Measurements from ENCODE around the gene CDKN2D.
"Not testable (repeated sequence)": the region's sequence is repeated elsewhere in the genome, so short reads cannot be mapped to it uniquely, and the experiment has no call there.

CDKN2D gene

DNA sequence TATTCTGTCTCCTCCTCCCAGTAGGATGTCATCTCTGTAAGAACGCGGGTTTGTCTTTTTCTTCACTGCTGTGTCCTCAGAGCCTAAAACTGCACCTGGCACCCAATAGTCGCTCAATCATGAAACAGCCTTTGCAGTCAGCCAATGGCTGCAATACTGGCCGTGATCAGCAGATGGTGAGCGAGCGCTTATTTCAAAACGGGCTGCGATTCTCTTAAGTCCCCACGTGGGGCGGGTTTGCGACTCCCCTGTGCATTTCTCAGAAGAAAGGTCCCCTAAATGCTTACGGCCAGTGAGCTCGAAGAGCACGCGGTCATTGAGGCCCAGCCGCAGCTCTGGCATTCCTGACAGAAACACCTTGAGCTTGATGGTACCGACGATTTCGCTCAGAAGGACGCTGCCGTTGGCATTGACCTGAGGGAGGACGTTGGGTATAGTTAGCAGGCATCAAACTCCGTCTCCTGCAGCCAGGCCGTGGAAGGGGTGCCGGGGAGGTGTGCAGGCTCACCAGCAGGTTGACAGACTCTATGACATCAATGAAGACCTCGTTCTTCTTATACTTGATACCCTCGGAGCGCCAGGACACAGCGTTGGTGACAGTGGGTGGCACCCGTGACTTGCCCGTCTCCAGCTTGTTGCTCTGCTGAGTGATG, 12.3 kb upstream of the CDKN2D start:
- DNase-seq = peak; percentile 82

DNA sequence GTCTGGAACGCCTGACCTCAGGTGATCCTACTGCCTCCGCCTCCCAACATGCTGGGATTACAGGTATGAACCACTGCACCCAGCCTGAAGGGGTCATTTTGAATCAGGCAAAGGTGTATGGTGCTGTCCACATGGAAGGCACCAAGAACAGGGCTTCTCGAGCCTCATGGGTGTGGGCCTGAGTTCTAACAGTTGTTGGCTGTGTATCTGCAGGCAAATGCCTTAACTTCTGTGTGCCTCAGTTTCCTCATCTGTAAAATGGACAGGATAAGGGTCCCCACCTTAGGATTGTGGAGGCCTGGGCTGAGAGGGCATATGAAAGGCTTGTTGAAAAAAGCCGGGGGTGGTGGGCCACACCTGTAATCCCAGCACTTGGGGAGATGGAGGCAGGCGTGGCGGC, 9.2 kb upstream of the CDKN2D start:
- DNase-seq = no peak

DNA sequence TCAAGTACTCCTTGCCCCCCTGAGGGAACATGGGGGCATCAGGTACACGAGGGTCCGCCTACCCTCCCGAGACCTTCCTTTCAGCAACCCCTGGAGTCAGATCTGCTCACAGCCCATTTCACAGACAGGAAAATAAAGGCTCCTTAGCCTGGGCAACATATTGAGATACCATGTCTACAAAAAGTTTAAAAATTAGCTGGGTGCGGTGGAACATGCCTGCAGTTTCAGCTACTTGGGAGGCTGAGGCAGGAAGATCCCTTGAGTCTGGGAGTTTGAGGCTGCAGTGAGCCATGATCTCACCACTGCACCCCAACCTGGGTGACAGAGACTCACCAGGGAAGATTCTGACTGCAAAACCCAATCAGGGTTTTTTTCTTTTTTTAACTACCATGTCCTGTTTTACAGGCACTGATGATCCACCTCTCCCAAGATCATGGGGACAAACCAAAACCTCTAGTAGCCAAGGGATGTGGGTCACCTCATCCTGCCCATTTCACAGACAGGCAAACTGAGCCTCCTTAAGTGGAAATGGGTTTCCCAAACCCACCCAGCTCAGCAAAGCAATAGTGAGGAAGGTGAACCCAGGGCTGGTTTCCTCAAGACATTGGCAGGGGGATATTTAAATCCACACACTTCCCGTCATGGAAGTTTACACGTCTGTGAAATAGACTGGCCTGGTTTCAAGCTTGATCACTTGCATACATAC, 6.4 kb upstream of the CDKN2D start:
- no peak for DNase-seq

DNA sequence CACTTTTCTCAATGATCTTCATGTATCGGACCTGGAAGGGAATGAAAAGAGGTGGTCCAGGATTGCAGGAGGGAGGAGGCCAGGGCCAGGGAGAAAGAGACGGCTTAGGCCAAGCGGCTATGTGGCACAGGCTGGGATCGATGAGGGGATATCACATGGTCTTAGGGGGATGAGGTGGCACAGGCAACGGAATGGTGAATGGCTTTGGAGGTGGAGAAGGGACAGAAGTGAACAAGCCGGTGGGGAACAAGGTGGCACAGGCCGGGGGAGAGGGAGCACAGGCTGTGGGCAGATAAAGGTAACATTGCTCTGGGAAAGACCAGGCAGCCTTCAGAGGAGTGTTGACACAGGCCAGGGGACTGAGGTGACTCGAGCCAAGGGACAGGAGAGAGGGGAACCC, 5.7 kb upstream of the CDKN2D start:
- DNase-seq = no peak

DNA sequence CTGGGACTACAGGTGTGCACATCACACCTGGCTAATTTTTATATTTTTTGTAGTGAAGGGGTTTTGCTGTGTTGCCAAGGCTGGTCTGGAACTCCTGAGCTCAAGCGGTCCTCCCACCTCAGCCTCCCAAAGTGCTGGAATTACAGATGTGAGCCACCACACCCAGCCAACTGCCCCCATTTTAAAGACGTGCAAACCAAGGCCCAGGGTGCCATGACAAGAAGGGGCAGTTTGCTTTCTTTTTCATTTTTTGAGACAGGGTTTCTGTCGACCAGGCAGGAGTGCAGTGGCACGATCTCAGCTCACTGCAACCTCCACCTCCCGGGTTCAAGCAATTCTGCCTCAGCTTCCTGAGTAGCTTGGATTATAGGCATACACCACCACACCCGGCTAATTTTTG, 5.0 kb upstream of the CDKN2D start:
- not testable (repeated sequence) for DNase-seq

DNA sequence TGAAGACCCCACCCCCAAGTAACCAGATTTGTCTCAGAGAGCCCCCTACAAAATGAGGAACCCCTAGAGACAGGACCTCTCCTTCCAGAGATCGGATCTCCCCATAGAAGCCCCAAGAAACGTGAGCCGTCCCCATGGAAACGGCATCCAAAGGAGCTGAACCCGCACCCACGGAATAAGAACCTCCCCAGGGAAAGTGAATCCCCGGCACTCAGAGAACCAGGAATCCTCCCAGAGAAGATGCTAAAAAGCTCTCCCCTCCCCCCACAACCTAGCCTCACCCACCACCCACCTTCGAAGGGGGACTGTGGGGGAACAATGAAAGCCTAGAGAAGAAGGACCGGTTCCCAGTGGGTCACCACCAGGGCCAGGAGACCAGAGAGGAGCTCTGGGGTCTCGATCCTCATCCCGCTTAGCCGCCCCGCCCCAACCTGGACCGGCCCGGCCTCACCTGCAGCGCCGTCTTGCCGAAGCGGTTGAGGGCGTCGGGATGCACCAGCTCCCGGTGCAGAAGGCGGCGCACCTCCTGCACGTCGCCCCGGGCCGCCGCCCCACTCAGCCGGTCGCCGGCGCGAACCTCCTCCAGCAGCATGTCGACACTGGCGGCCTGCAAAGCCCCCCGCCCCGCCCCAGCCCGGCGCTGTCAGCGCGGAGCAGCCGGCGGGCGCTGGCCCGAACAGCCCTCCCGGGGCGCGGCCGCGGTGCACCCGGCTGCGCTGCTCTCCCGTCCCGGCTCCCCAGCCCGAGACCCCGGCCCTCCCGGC, 535 bp downstream of the CDKN2D start:
- peak; percentile 49 for DNase-seq

DNA sequence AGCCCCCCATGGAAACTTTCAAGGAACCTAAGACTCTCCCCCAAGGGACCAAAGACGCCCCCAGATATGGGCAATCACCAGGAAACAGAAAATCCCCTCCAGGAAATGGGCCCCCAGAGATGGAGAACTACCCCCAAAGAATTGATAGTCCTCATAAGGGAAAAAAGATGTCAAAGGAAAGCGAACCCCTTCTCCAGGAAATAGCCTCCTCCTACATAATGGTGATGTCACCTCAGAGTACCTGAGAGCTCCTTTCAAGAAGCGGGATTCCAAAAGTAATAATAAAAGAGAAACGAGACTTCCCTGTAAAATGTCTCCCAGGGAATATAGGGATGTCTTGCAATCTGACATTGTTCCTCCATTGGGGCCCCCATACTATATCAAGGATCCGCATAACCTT, 1.1 kb downstream of the CDKN2D start:
- no peak for DNase-seq

DNA sequence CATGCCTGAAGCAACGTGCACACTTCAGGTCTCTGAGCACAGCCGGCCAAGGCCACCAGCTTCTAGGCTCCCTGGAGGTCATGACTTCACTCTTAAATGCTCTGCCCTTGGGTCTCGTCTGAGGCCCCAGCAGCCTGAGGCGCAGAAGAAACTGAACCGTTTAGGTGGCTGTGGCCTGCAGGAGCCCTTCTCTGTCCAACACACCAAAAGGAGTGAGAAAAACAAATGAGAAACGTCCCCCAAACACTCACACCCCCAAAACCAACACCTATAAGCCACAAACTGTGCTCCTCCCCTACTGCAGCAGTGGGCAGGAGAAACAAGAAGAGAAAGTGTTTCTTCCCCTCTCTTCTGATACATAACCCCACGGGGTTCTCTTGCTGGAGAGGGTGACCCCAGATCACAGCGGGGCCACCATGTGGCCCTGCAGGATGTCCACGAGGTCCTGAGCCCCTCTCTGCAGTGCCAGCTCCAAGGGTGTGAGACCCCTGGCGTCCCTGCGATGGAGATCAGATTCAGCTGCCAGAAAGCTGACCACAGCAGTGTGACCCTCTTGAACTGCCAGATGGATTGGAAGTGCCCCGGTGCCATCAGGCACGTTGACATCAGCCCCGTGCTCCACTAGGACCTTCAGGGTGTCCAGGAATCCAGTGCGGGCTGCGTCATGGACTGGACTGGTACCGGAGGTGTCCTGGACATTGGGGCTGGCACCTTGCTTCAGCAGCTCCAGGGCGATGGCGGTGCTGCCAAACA, 1.9 kb downstream of the CDKN2D start:
- DNase-seq = peak; percentile 26

DNA sequence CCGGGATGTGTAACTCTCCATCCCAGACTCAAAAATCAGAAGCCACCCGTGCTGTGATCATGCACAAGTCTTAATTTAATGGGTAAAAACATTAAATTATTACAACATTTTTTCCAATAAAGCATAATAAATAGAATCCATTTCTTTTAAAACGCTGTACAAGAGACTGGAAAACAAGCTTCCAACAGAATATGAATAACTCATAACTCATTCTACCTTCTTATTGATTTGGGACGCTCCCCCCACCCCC, 2.4 kb downstream of the CDKN2D start:
- no peak for DNase-seq

DNA sequence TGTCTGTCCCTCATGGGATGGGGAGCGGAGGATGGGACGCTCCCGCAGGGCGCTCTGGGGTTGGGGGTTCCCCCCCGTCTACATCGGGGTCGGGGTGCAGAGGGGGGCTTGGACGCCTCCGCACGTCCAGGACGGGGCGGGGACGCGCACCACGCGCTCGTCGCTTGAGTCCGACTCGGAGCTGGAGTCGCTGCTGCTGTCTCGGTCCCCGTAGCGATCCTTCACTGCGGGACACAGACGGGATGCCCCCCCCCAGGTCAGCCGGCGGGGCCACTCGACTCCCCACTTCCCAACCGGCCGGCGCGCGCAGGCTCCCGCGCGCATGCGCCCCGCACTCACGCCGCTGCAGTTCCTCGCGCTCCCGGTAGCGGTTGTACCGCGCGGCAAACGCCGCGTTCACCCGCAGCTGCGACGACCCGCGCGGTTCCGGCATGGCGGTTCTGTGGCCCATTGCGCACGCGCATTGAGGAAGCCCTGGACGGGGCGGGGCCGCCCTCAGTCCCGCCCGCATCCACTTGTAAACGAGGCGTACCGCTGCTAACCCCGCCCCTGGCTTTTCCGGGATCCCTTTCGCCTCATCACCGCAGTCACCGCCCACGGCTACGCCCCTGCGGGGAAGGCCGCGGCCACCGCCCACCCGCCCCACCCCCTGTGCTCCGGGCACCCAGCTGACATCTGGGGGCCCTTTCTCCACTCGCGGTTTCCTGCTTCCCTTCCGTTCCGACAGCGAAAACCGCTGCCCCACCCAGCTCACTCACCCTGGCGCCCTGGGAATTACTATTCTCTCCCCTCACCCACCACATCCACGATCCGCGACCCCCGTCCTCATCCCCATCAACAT, 3.0 kb downstream of the CDKN2D start, which contains the start of gene KRI1:
TSS of gene KRI1 (minus strand) at position 444 of the 841 bp plus-strand sequence. CDS start at position 433, 11 bp downstream.
- DNase-seq = peak; percentile 99

DNA sequence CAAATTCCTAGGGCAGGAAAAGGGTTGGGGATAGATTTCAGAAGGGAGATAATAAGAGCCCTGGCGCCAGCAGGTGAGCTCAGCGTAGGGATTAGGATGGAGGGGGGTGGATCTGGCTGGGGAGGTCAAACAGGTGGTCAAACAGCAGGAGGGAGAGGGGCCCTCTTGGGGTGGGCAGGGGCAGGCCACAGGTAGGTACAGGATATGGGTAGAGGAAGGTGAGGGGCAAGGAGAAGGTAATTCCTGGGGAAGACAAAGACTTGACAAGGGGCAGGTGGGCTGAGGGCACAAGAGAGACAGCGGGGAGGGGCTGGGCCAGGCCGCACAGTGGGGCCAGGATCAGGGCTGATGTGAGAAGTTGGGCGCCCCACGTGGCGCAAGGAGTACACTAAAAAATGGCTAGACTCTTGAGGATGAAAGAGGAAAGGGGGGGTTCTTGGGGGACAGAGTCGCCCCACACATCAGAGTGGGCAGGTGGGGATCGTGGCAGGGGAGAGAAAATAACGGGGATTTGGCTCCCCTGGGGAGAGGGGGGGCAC, 3.7 kb downstream of the CDKN2D start:
- DNase-seq = peak; percentile 39

DNA sequence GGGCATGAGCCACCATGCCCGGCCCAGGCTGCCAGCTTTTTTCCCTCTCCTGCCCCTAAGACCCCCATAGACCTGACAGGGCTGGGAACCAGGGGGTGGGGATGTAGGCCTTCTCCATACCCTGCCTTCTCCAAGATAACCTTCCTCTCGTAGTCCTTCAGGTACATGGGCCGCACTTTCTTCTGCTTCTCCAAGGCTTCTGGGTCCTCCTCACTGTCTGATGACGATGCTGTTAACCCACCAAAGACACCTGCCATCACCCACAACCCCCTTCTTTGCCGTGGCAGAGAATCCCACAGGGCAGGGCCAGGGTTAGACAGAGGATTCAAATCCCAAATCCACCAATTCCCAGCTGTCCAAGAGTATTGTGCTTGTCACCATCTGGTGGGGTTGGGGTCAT, 6.2 kb downstream of the CDKN2D start:
- DNase-seq = no peak

DNA sequence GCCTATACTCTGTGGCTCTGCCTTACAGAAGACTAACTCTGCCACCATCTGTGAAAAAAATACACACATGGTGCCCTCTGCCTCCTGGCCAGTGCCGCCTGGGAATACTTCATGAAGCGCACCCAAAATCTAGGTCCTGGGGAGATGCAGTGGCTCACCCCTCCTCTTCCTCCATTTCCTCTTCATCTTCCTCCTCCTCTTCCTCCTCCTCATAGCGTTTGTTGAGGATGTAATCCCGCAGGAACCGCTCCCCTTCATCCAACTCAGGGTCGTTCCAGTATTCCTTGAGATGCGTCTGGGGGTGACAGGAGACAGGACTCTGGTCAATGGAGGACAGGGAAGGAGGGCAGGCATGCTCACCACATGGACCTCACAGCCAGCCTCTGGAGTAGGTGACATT, 8.6 kb downstream of the CDKN2D start:
- DNase-seq = no peak

DNA sequence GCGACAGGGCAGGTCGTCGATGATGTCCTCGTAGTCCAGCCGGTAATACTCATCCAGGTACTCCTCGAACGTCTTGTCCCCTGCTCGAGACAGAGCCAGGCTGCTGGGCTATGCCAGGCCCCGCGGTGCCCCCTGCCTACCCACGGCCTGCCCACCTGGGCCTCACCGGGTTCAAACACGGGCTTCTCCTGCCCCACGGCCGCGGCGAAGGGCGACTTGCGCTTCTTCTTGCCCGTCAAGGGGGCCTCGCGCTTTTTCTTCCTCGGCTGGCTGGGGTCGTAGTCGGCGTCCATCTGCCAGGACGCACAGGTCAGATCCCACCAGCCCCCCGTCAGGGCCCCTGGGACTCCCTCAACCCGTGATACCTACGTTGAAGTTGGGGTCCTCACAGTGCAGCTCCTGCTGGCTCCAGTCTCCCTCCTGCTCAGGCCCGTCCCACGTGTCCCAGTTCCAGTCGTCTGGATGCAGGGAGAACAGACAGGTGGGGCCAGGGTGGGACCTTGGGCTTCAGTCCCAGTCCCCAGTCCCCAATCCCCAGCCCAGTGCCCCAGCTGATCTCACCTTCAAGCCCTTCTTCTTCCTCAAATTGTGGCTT, 11.1 kb downstream of the CDKN2D start:
- no peak for DNase-seq

DNA sequence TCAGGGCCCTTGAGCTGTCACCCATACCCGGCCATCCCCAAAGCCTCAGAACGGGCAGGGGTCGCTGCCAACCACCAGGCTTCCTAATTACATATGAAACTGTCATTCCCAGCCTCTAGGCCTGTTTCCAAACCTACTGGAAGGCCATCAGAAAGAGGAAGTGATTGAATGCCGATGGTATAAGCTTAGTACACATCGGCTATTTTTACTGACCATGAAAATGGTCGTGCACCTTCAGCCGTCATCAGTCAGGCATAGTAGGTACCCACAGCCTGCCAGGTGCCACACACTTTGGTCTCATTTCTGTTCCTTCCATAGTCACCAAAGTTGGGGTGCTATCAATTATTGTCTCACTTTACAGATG, 13.2 kb downstream of the CDKN2D start:
- no peak for DNase-seq

DNA sequence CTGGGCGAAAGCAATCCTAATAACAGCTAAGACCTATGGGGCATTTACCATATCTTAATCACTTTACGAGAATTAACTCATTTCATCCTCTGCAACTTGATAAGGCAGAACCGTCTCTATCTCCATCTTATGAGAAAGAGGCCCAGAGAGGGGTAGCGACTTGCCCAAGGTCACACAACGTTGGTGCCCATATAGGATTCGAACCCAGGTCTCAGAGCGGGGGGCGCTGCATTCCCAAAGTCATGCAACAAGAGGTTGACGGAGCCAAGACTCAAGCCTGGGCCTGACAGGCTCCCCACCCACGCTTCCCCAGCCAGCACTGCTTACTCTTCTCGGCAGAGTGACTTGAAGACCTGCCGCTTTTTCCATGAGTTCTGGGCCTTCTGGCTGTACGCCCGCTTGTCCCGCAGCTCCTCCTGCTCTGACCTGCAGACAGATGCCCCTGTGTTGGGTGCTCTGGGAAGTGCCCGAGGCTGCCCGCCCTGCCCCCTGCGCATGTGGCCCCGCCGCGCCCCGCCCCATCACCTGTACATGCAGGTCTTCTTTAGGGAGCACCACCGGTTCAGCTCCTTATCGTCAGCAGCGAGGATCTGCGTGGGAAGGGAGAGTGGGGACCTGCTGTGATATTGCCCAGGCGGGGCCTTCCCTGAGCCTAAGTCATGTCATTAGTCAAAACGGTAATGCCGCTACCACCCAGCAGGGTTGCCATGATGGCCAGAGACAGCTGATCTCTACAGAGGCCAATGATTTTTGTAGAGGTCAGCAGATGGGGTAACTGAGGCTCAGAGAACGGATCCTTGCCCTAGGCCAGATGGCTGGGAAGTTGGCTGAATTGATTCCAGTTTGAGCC, 13.8 kb downstream of the CDKN2D start:
- DNase-seq = no peak

DNA sequence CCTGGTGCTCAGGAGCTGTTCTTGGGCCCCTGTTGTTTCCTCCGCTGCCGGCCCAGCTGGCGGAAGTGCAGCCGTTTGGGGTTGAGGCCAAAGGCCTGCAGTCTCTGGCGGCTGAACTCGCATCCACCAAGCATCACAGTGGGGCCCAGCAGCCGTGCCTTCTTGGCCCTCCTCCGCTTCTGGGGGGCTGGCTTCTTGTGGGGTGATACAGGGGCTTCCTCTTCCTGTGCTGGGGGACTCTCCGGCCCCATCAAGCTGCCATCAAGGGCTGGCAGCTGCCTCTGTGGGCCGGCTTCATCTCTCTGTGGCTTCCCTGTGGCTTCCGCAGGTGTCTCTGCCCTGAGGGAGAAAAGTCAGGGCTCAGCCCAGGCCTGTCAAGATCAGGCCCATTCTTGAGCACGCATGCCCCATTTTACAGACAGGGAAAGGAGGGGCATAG, 14.8 kb downstream of the CDKN2D start:
- peak; percentile 30 for DNase-seq

DNA sequence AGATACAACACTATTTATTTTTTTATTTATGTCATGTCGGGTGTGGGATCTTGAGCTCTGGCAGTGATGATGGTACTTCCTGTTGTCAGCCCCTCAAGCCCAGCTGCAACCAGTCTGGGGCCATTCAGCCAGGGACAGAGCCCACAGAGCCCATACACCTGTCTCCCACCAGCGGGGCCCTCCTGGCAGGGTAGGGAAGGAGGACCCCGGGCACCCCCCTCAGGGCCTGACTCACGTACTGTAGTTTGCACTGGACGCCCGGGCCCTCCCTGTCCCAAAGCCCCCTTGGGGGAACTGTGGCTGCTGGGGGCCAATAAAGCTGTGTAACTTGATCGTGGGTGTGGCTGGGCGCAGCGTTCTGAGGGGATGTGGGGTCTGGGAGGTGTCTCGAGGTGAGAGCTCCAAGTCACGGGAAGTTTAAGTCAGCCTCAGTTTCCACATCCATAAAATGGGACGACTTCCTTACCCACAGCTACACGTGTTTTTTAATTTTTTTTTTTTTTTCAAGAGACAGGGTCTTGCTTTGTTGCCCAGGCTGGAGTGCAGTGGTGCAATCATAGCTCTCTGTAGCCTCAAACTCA, 15.6 kb downstream of the CDKN2D start:
- no peak for DNase-seq

DNA sequence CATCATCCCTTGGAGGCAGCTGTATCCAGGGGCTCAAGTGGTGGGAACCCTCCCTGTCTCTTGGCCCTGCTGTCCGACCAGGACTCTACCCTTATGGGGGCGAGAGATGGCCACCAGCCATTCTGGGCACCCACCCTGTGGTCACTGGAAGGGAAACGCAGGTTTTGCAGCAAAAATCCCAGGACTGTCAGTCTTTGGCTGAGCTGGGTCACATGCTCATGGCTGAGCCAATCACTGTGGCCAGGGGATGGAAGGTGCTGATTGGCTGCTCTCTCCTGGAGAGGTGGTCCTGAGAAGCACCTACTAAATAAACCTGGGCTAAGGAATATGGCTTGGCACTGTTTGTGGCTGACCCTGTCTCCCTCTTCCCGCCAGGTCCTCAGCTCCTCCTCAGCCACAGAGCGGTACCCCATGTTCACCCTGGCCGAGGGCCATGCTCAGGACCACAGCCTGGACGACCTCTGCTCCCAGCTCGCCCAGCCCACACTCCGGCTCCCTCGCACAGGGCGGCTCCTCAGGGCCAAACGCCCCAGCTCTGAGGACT, 16.2 kb downstream of the CDKN2D start:
- DNase-seq = no peak

DNA sequence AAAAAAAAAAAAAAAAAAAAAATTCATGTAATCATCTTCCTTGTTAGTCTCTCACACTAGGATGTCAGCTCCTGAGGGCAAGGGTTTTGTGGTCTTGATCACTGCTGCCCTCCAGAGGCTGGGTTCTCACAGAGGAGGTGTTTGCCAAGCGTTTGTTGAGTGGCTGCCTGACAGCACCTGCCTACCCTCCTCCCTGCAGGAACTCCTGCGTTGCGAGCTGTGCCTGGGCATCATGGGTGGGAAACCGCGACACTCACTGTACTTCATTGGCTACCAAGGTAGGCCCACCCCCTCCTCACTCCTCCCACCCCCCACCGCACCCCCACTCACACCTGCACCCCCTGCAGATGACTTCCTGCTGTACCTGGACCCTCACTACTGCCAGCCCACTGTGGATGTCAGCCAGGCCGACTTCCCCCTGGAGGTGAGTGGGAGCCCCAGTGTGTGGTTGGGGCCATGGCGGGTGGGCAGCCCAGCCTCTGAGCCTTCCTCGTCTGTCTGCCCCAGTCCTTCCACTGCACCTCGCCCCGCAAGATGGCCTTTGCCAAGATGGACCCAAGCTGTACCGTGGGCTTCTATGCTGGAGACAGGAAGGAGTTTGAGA, 17.0 kb downstream of the CDKN2D start:
- no peak for DNase-seq

Data from activated CD4-positive, alpha-beta T cell treated with anti-CD3 and anti-CD28 coated beads for 1 hour (primary cell).